Retinal pigment epithelial cell (primary cell): Measurements from ENCODE around the gene SPG7.

Experiments used
- DNase-seq: peaks from one replicate; pipeline ENCODE4 v3.0.0-alpha.2; 2010; ENCODE audit warnings: low read depth
- H3K4me3 ChIP-seq: 2 replicates; pipeline ENCODE4 v1.5.1; 2011; ENCODE audit warnings: mild to moderate bottlenecking, low read length, control low read depth, moderate library complexity
- TF ChIP-seq, protein P1 (sequence below): conservative IDR thresholded peaks from 2 replicates; pipeline ENCODE4 v1.5.1; 2011; ENCODE audit warnings: low read depth, low read length, control low read depth, inconsistent platforms

SPG7 gene

DNA sequence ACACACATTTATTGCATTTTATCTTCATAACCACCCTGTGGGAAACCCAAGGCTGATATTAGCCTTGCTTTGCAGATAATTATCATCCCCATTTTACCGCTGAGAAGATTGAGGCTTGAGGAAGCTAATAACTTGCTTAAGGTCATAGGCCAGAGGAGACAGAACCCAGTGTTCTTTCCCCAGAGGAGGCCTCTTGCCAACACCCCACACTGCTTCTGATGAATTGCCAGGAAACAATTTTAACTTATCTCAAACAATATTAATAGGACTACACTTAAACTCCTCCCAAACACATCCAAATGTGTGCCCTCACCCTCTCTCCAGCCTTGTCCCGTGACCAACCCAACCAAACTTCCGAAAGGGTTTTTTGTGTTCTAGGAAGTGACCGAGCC, 2.1 kb upstream of the SPG7 start:
- no peak overlapping the region for H3K4me3 ChIP-seq
- DNase-seq = no peak
- TF ChIP-seq, protein P1, sequence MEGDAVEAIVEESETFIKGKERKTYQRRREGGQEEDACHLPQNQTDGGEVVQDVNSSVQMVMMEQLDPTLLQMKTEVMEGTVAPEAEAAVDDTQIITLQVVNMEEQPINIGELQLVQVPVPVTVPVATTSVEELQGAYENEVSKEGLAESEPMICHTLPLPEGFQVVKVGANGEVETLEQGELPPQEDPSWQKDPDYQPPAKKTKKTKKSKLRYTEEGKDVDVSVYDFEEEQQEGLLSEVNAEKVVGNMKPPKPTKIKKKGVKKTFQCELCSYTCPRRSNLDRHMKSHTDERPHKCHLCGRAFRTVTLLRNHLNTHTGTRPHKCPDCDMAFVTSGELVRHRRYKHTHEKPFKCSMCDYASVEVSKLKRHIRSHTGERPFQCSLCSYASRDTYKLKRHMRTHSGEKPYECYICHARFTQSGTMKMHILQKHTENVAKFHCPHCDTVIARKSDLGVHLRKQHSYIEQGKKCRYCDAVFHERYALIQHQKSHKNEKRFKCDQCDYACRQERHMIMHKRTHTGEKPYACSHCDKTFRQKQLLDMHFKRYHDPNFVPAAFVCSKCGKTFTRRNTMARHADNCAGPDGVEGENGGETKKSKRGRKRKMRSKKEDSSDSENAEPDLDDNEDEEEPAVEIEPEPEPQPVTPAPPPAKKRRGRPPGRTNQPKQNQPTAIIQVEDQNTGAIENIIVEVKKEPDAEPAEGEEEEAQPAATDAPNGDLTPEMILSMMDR = no peak

DNA sequence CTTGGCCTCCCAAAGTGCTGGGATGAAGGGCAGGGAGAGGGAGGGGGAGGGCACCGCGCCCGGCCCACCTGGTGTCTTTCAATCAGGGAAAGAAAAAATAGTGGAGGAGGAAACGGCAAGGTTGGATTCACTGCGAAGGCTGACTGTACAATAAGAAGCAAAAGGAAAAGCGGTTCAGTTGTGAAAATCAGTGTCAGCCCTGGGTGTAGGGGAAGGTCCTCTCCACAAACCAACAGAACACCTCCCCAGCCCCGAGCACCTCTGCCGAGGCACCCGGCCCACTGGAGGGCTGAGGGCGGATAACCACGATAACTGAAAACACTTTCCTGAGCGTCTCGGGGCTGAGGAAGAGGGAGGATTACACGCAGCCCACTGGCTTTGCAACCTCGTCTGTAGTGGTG, 1.4 kb upstream of the SPG7 start:
- H3K4me3 ChIP-seq = peak overlapping the region; percentile 60
- no peak for DNase-seq

DNA sequence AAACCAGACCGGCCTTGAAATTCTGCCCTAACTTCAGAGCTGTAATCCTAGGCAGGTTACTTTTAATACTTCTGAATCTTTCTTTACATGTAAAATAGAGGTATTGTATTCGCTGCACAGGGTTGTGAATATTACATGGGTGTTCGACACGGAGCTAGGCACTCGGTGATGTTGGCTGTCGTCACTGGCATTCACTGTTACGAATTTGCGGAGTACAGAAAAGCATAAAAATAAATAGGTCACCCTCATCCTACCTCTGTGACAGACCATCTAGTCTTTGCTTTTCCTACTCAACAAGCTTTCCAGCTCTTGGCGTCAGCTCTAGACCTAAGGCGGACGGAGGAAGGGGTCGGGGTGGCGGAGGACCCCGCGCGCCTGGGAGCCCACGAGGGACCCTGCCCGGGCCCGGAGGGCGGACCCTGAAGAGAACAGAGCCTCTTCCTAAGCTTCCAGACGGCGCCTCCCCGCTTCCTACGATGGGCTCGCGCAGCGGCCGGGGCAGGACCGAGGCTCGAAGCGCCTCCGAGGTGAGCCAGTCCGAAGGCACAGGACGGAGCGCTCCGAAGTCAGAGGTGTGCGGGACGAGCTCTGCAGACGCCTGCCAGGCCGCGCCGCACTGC, 879 bp upstream of the SPG7 start:
- TF ChIP-seq, protein P1 = peak; percentile 3

More for the DNA sequence above, 1.4 kb upstream of the SPG7 start:
- TF ChIP-seq, protein P1 = no peak

GRCh38 chr16:89510526-89510925, 2.3 kb downstream of the SPG7 start:
- H3K4me3 ChIP-seq = no peak overlapping the region
- TF ChIP-seq, protein P1 = no peak
- DNase-seq = no peak

More for the DNA sequence above, 879 bp upstream of the SPG7 start:
- DNase-seq = no peak
- peak overlapping the region; percentile 60 for H3K4me3 ChIP-seq

- TF ChIP-seq, protein P1 = no peak
- no peak for DNase-seq
- H3K4me3 ChIP-seq = no peak overlapping the region
These were observed 3.2 kb downstream of the SPG7 start for GRCh38 chr16:89511374-89511773.

- TF ChIP-seq, protein P1 = no peak
- DNase-seq = no peak
- no peak overlapping the region for H3K4me3 ChIP-seq
These were observed 4.2 kb downstream of the SPG7 start for GRCh38 chr16:89512453-89512852.

GRCh38 chr16:89517128-89517527, 8.9 kb downstream of the SPG7 start:
- H3K4me3 ChIP-seq = no peak overlapping the region
- DNase-seq = no peak
- TF ChIP-seq, protein P1 = no peak
